Gastroesophageal sphincter (tissue), 4 donors: Measurements from ENCODE around the gene AUTS2. TPM values are rescaled to one million over a fixed set of nuclear protein-coding genes. Genes with fewer than 3 reads are reported as not detected.

Experiments used
- ATAC-seq: fragments of 150-250 bp; one replicate; pipeline ENCODE4 v1.9.1; 2016; ENCODE audit warnings: mild to moderate bottlenecking, moderate library complexity
- H3K27ac ChIP-seq, 4 donors: fragments of 200-600 bp; sonication (generic) in 3 of 4; 1 replicate in 3 of 4; 2 replicates in 1 of 4; pipeline ENCODE4 v1.5.1; 2016 to 2019
- H3K27me3 ChIP-seq: fragments of 200-600 bp; sonication (generic); one replicate; pipeline ENCODE4 v1.5.1; 2019
- H3K36me3 ChIP-seq, 2 donors: fragments of 200-600 bp; sonication (generic); one replicate each; pipeline ENCODE4 v1.5.1; 2019; ENCODE audit warnings: control low read depth in 1 of 2
- H3K4me1 ChIP-seq, 3 donors: fragments of 200-600 bp; sonication (generic); 1 replicate in 2 of 3; 2 replicates in 1 of 3; pipeline ENCODE4 v1.5.1; 2016 to 2019; ENCODE audit warnings: control low read depth in 2 of 3
- H3K4me3 ChIP-seq, 2 donors: fragments of 200-600 bp; sonication (generic); one replicate each; pipeline ENCODE4 v1.5.1; 2019; ENCODE audit warnings: mild to moderate bottlenecking in 1 of 2, moderate library complexity in 1 of 2
- H3K9me3 ChIP-seq, 3 donors: fragments of 200-600 bp; sonication (generic); one replicate each; pipeline ENCODE4 v1.5.1; 2017 to 2019; ENCODE audit warnings: control low read depth in 2 of 3
- EP300 ChIP-seq: sonication (generic); formaldehyde crosslinking; IDR thresholded peaks from one replicate; pipeline ENCODE4 v1.6.1; 2017; ENCODE audit warnings: antibody characterized with exemption, mild to moderate bottlenecking
- POLR2A ChIP-seq, 2 donors: fragments of 450-650 bp; IDR thresholded peaks; one replicate each; pipeline ENCODE4 v1.6.1; 2017; ENCODE audit warnings: antibody characterized with exemption in 2 of 2, mild to moderate bottlenecking in 2 of 2, moderate library complexity in 1 of 2
- POLR2AphosphoS5 ChIP-seq: sonication (generic); formaldehyde crosslinking; IDR thresholded peaks from one replicate; pipeline ENCODE4 v1.6.1; 2017; ENCODE audit warnings: antibody characterized with exemption
- WGBS, 2 donors: methylation state at CpG; one replicate each; pipeline ENCODE4 v1.1.5; 2018; ENCODE audit warnings: low coverage in 1 of 2; 5-methylcytosine and 5-hydroxymethylcytosine counted together
- total RNA-seq, 4 donors: library from RNA; depleted of rRNA; stranded (reverse); fragments of >200 nt; gene quantifications; one replicate each; pipeline ENCODE4 v1.1.0, GENCODE V29; 2016
- TF ChIP-seq, protein P1 (sequence below), 4 experiments: fragments of 200-600 bp in 2 of 4; fragments of 450-650 bp in 2 of 4; sonication (generic) in 1 of 4; IDR thresholded peaks; one replicate each; pipeline ENCODE4 v1.5.1; 2017 to 2019; ENCODE audit warnings: antibody characterized with exemption in 4 of 4, mild to moderate bottlenecking in 2 of 4, moderate library complexity in 2 of 4

AUTS2 gene
- total RNA-seq, 4 donors from 2014 or later = 12.2 to 48.7 (median 44.1) TPM

DNA sequence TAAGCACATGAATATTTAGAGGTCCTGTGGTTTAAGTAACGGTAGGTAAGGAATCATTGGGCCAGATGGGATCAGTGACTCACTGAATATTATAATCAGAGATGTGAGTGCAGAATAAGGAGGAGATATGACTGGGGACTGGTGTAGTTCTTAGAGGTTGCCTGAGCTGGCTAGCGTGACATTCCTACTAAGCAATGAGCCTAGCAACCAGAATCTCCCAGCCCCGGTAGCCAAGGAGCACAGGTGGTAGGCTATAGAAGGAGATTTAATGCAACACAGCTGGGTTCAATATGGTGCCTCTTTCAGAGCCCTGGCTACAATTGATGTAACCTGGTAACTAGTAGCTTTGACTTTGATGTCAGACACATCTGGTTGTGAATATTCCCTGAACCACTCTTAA is 641.6 kb downstream of the AUTS2 start:
- no peaks in the 10 kb centered on the region for H3K36me3 ChIP-seq
- no peaks in the 10 kb centered on the region for H3K4me1 ChIP-seq
- WGBS, 2 donors = 94 to 100% methylated on average over 2 to 3 of the region's 3 CpGs
- TF ChIP-seq EP300 = no peak
- TF ChIP-seq POLR2A (IDR thresholded peaks at IDR 0.05) = no peak
- TF ChIP-seq, protein P1, sequence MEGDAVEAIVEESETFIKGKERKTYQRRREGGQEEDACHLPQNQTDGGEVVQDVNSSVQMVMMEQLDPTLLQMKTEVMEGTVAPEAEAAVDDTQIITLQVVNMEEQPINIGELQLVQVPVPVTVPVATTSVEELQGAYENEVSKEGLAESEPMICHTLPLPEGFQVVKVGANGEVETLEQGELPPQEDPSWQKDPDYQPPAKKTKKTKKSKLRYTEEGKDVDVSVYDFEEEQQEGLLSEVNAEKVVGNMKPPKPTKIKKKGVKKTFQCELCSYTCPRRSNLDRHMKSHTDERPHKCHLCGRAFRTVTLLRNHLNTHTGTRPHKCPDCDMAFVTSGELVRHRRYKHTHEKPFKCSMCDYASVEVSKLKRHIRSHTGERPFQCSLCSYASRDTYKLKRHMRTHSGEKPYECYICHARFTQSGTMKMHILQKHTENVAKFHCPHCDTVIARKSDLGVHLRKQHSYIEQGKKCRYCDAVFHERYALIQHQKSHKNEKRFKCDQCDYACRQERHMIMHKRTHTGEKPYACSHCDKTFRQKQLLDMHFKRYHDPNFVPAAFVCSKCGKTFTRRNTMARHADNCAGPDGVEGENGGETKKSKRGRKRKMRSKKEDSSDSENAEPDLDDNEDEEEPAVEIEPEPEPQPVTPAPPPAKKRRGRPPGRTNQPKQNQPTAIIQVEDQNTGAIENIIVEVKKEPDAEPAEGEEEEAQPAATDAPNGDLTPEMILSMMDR (IDR thresholded peaks at IDR 0.05) = no peak
- TF ChIP-seq POLR2AphosphoS5 = no peak
- ATAC-seq = no peak
- H3K27ac ChIP-seq = no peak overlapping the region
- H3K9me3 ChIP-seq = no peaks in the 10 kb centered on the region
- no peaks in the 10 kb centered on the region for H3K27me3 ChIP-seq
- no peak overlapping the region for H3K4me3 ChIP-seq

DNA sequence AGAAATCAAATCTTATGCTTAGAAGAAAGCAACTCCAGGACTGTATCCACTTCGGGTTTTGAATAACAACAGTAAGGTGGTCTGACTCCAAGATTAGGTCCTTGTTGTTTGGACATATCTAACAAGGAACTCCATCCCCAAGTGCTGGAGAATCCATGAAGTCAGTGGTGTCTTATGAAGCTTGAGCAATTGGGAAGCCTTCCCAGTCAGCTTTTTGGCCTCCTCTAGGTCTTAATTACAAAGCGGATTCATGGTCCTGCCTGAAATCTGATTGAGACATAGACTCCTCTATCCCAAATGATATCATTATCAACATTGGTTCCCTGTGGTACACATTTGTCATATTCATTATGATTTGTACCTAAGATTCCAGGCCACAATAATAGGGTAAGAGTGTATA is 642.6 kb downstream of the AUTS2 start:
- H3K36me3 ChIP-seq = no peaks in the 10 kb centered on the region
- H3K9me3 ChIP-seq = no peaks in the 10 kb centered on the region
- no peaks in the 10 kb centered on the region for H3K4me1 ChIP-seq
- H3K4me3 ChIP-seq = no peak overlapping the region
- no peak for TF ChIP-seq POLR2AphosphoS5
- TF ChIP-seq EP300 = no peak
- TF ChIP-seq, protein P1 (IDR thresholded peaks at IDR 0.05) = no peak
- TF ChIP-seq POLR2A (IDR thresholded peaks at IDR 0.05) = no peak
- peak; percentile 55 for ATAC-seq
- no peak overlapping the region for H3K27ac ChIP-seq
- 88 to 100% methylated on average over 1 to 2 of the region's 2 CpGs for WGBS, 2 donors
- no peaks in the 10 kb centered on the region for H3K27me3 ChIP-seq

DNA sequence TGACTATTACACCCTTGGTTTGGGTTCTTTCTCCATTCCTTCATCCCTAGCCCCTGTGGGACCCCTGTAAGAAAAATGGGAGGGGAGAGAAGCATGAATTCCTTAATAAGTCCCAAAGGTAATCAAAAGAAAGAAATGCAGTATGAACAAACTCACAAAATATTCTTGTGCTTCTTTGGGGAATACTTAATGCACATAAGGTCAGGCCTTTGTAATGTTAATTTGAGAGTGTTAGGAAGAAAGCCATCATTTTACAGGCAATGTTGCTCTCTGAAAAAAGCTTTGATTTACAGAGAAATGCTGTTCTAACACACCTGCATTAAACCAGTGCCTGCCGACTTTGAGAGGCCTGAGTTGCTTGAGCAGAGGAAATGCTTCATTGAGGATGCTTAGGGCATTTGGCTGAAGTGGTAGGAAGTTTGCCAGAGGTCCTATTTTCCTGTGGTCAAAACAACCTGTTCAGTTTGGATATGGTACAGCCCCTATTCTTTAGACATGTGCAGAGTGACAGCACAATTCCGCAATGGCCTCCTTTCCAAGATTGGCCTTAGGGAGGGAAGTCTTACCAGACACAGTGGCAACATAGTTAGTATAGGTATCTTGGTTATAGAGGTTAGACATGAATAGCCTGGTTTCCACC is 643.4 kb downstream of the AUTS2 start:
- Histone ChIP-seq H3K27me3 (no peaks in the 10 kb centered on the region), H3K4me1 (no peaks in the 10 kb centered on the region), H3K27ac (no peak overlapping the region), H3K4me3 (no peak overlapping the region), H3K9me3 (no peaks in the 10 kb centered on the region), H3K36me3 (no peaks in the 10 kb centered on the region)
- TF ChIP-seq, protein P1 (IDR thresholded peaks at IDR 0.05) = no peak
- TF ChIP-seq POLR2AphosphoS5 (no peak), EP300 (no peak), POLR2A (IDR thresholded peaks at IDR 0.05) (no peak)
- no peak for ATAC-seq
- WGBS, 2 donors = 43 to 88% methylated on average over 1 to 2 of the region's 2 CpGs

DNA sequence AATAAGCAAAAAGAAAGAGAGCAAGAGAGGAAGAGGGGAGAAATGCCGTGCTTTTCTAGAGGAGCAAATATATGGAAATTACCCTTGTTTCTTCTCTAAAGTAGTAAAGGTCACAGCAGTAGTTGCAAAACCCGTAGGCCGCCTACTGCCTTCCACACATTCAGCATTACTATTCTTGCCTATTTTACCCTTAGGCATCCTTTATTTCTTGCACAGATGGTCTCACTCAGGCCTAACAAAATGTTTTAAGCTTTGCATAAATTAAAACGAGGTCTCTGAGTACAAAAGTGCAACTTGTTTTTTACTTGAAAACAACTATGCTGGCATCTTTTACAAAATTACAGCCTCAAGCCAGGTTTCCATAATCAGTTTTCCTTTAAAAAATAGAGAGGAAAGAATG is 644.6 kb downstream of the AUTS2 start:
- Histone ChIP-seq H3K4me1 (no peaks in the 10 kb centered on the region), H3K4me3 (no peak overlapping the region), H3K27me3 (no peaks in the 10 kb centered on the region), H3K9me3 (no peaks in the 10 kb centered on the region), H3K36me3 (no peaks in the 10 kb centered on the region), H3K27ac (no peak overlapping the region)
- 93 to 98% methylated on average over 4 of the region's 4 CpGs for WGBS, 2 donors
- no peak for ATAC-seq
- TF ChIP-seq, protein P1 (IDR thresholded peaks at IDR 0.05) = no peak
- no peak for TF ChIP-seq POLR2AphosphoS5
- TF ChIP-seq EP300 = no peak
- no peak for TF ChIP-seq POLR2A (IDR thresholded peaks at IDR 0.05)

DNA sequence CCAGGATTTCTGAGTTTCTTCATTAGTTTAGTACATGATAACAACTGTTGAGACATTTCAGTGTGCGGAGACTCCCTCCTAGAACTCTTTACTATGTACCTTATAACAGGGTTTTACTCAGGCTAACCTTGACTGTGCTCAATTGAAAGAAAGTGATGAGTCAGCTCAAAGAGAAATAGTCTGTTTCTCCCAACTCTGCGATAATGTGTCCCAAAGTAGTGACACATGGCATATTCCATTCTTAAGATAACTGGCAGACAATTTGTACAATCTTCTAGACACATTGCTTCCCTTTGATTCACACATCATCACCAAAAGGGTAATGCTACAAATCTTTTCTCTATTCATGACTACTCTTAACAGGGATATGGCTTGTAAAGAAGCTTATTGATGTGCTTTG is 645.2 kb downstream of the AUTS2 start:
- no peak for ATAC-seq
- 86 to 100% methylated on average over 2 of the region's 2 CpGs for WGBS, 2 donors

More for the DNA sequence above, 645.2 kb downstream of the AUTS2 start:
- no peak for TF ChIP-seq POLR2AphosphoS5
- no peak for TF ChIP-seq EP300
- no peaks in the 10 kb centered on the region for H3K27me3 ChIP-seq
- no peaks in the 10 kb centered on the region for H3K9me3 ChIP-seq
- H3K36me3 ChIP-seq = no peaks in the 10 kb centered on the region
- H3K4me3 ChIP-seq = no peak overlapping the region
- H3K4me1 ChIP-seq = no peaks in the 10 kb centered on the region
- H3K27ac ChIP-seq = no peak overlapping the region
